GM12801 (cell line): ENCODE data around the gene NMNAT2.

Source experiments
- CTCF ChIP-seq: IDR thresholded peaks from one replicate; pipeline ENCODE4 v1.5.1; 2011; ENCODE audit warnings: control low read depth; ENCODE audit not compliant: insufficient read length; ENCODE audit errors: extremely low read depth

The NMNAT2 gene

GRCh38 chr1:183327434-183328290 is 90.5 kb downstream of the NMNAT2 start:
- TF ChIP-seq CTCF: no peak

GRCh38 chr1:183323849-183324683 is 94.1 kb downstream of the NMNAT2 start:
- TF ChIP-seq CTCF: no peak

- TF ChIP-seq CTCF: no peak
Observed at GRCh38 chr1:183319606-183320005, 98.6 kb downstream of the NMNAT2 start.

- no peak for TF ChIP-seq CTCF
Observed at GRCh38 chr1:183319051-183319450, 99.1 kb downstream of the NMNAT2 start.

- no peak for TF ChIP-seq CTCF
Observed at GRCh38 chr1:183318433-183318832, 99.7 kb downstream of the NMNAT2 start.

- no peak for TF ChIP-seq CTCF
Observed at GRCh38 chr1:183315991-183316758, 102.0 kb downstream of the NMNAT2 start.

- TF ChIP-seq CTCF: no peak
Observed at GRCh38 chr1:183313063-183313462, 105.1 kb downstream of the NMNAT2 start.
